LNCAP (cell line): ENCODE data around the gene MACO1.

Experiments
- TF ChIP-seq, protein P1 (sequence below): fragments of 450-650 bp; IDR thresholded peaks from 2 replicates; pipeline ENCODE4 v1.5.1; 2017; ENCODE audit warnings: mild to moderate bottlenecking

MACO1 gene

DNA sequence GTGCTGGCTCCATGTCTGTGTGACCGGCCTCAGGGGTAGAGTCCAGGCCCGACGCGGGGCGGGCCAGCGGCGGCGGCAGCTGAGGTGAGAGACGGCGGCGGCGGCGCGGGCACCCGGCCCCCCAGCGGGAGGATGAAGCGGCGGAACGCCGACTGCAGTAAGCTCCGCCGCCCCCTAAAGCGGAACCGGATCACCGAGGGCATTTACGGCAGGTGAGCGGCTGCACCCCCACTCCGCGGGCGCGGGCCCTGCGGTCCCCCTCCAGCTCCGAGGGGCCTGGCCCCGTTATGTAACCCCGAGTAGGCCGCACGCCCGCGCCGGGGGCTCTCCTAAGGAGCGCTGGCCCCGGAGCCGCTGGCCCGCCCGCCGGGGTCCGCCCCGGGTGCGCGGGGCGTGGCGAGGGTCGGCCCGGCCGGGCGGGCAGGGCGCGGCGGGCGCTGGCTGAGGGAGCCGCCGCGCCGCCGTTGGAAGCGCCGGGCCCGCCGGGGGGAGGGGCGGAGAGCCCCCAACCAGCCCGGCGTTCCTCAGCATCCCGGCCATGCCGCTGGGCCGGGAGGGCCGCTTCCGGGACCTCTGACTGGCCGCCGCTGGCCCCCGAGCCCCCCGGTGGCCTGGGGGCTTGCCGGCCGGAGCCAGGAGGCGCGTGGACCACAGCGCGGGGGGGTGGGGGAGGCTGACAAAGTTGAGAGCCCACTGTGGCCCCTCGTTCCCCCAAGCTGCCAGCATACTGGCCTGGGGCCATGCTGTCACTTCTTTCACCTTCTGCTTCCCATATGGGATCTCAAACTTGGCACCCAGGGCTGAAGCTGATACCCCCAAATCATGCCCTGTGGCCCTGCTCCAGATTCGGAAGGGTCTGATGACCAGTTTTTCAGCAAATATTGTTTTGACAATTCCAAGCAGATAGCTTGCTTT is 527 bp downstream of the MACO1 start:
- TF ChIP-seq, protein P1, sequence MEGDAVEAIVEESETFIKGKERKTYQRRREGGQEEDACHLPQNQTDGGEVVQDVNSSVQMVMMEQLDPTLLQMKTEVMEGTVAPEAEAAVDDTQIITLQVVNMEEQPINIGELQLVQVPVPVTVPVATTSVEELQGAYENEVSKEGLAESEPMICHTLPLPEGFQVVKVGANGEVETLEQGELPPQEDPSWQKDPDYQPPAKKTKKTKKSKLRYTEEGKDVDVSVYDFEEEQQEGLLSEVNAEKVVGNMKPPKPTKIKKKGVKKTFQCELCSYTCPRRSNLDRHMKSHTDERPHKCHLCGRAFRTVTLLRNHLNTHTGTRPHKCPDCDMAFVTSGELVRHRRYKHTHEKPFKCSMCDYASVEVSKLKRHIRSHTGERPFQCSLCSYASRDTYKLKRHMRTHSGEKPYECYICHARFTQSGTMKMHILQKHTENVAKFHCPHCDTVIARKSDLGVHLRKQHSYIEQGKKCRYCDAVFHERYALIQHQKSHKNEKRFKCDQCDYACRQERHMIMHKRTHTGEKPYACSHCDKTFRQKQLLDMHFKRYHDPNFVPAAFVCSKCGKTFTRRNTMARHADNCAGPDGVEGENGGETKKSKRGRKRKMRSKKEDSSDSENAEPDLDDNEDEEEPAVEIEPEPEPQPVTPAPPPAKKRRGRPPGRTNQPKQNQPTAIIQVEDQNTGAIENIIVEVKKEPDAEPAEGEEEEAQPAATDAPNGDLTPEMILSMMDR: no peak

DNA sequence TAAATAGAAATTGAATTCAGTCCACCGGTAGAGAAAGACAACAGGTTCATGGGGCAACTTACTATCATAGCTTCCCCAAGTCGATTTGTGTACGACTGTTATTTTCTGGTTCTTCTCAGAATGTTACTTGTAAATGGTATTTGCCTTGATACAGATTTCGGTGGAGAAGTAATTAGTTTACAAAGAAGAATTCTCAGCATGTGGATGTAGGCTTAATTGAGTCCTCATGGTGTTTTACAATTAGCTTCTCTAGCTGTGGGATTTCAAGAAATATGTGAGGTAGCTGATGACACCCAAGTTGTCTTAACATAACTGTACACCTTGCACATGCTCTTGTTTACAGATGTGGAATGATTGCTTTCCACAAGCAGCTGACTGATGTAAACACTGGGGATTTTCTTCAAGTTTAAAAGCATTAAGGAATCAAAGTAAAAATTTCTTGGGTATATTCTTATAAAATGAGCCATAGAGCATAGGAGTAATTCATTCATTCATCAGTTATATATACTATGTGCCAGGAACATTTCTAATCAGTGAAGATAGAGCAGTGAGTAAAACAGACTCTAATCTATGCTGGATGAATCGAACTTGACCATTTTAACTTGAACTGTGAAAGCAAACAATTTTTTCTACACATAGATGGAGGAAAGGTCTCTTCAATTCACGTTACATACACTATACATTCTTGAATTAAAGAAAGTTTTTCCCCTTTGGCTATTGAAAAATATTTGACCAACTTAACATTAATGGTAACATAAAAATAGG is 1.4 kb downstream of the MACO1 start:
- TF ChIP-seq, protein P1: no peak

DNA sequence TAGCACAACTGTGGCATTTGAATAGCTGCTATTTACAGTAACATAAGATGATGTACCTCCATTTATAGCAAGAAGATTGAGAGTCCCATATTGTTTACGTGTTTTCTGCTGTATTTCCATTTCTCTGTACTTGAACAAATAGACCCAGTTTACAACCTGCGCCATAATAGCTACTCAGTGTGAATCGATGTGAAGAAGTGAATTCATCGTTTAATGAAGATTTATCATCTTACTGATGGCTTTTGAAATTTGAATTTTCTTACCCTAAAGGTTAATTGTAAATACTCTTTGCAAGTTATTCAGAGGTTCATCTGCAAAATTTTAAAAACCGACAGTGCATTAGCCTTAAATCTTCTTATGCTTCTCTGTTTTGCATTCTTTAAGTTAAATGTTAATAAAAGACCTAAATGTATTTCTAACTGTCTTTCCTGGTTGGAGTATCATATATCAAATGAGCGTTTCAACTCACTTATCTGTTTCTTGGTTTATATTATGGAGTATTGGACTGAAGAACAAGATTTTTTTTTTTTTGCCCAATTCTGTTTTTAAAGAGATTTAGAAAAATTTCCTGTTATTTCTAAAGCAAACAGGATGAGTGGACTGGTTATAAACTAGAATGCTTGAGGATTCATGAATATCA is 2.2 kb downstream of the MACO1 start:
- TF ChIP-seq, protein P1: no peak

DNA sequence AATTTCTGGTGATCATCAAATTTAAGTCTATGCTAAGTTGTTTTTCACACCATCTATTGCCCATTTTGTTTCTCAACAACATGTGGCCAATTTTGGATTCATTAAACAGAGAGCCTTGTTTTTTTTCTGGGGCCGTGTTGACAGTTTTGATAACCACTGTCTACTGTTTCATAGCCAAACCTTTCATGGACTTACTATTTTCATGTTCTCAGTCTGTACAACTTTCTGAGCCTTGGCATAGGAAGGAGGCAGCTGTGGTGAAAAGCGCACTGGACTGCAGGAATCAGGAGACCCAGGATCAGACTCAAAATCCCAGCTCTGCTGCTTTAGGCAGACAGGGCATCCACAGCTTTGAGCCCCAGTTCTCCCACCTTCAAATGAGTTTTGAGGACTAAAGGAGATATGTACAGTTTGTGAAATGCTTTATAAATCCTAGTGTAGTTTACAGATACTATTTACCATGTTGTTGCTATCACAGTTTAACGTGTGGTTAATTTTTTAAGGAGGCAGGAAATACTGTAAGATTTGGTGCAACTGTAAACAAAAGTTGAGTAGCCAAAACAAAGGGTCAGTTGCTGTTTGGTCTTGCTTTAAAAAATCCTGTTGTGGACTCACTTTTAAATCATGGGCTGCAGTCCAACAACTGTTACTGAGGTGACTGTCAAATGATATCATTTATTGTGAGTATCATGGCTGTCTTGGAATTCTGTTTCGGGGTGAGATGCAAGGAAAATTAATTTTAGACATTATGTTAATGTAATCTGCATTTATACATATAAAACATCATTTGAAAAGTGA is 2.9 kb downstream of the MACO1 start:
- TF ChIP-seq, protein P1: no peak

DNA sequence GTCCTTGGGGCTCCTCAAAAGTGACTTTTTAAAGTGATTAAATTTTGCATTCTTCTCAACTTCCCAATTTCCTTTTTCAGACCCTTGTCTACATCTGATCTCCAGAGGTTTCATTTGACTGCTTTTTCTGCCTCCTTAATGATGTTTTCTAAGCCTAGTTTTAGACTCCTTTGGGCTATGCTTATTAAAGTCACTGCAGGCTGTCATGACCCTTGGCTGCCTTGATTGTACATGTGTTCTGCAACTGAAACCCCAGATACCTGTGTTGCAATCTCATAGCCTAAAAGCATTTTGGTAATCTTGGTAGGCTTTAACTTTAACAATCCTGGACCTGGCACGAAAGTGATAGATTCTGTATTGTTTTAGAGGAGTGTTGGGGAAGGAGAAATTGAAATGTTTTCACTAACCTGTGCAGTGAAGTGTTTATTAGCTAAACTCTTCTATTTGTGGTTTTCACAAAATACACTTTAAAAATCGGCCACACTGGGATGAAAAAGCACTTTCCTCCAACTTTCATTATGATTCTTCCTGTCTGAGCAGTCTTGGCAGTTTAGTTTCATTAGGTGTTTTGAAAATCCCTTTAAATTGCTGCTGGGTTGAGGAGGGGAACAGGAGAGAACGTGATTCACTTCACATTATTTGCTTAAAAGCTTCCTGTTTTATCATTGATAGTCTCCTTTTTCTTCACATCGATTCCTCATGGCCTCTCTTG is 4.9 kb downstream of the MACO1 start:
- TF ChIP-seq, protein P1: no peak

DNA sequence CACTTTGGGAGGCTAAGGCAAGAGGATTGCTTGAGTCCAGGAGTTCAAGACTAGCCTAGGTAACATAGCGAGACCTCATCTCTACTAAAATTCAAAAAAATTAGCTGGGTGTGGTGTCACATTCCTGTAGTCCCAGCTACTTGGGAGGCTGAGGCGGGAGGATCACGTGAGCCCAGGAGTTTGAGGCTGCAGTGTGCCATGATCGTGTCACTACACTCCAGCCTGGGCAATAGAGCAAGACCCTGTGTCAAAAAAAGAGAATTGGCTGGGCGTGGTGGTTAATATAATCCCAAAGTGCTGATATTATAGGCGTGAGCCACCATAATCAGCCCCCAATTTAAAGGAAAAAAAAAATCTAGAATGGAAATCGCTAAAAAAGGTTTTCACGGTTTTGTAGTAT is 7.0 kb downstream of the MACO1 start:
- TF ChIP-seq, protein P1: no peak
